Measurements from ENCODE around the gene DDX54.

Gene DDX54

GRCh38 chr12:113203852-113204760, 18.8 kb upstream of the DDX54 start:
- H3K4me1 Mint-ChIP-seq (ENCODE audit: low read depth) = peaks cover 30% of the 10 kb centered on the region
- no peaks in the 10 kb centered on the region for H3K27me3 Mint-ChIP-seq
- no peak for DNase-seq
- H3K27ac Mint-ChIP-seq = peak overlapping the region; percentile 1
- no peaks in the 10 kb centered on the region for H3K36me3 Mint-ChIP-seq (ENCODE audit: low read depth)
- H3K4me3 Mint-ChIP-seq = no peak overlapping the region
- no peaks in the 10 kb centered on the region for H3K9me3 Mint-ChIP-seq

DNA sequence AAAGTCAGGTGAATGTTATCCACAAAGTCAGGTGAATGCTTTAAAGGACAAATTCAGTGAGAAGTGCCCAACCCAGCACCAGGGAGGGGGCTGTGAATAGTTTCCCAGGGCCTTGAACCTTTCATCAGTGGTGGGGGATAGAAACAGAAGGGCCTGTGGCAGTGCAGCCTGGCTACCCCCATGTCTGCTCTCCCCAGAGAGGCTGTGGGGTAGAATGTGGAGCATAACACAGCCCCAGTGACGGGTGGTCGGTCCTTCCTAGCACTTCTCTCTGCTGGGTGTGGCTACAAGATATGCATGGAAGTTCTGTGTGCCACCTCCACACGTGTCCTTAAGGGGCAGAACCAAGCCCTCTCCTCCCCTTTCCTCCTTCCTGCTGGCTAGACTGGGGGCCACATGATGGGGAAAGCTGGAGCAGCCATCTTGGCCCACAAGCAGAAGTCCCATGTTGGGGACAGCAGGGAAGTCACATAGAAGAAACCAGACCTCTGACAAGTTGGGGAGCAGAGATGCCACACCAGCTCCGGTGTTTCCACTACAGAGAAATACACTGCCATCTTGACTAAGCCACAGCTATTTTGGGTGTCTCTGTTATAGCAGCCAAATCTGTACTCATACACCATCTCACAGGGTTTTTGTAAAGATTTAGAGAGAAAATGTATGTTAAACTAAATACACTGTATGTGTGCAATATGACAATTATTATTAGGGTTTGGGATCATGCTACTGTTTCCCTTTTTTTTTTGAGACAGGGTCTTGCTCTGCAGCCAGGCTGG, 17.2 kb upstream of the DDX54 start:
- H3K27ac Mint-ChIP-seq = no peak overlapping the region
- no peaks in the 10 kb centered on the region for H3K9me3 Mint-ChIP-seq
- H3K36me3 Mint-ChIP-seq (ENCODE audit: low read depth) = no peaks in the 10 kb centered on the region
- no peak for DNase-seq
- H3K27me3 Mint-ChIP-seq = no peaks in the 10 kb centered on the region
- no peak overlapping the region for H3K4me3 Mint-ChIP-seq
- H3K4me1 Mint-ChIP-seq (ENCODE audit: low read depth) = peaks cover 14% of the 10 kb centered on the region

DNA sequence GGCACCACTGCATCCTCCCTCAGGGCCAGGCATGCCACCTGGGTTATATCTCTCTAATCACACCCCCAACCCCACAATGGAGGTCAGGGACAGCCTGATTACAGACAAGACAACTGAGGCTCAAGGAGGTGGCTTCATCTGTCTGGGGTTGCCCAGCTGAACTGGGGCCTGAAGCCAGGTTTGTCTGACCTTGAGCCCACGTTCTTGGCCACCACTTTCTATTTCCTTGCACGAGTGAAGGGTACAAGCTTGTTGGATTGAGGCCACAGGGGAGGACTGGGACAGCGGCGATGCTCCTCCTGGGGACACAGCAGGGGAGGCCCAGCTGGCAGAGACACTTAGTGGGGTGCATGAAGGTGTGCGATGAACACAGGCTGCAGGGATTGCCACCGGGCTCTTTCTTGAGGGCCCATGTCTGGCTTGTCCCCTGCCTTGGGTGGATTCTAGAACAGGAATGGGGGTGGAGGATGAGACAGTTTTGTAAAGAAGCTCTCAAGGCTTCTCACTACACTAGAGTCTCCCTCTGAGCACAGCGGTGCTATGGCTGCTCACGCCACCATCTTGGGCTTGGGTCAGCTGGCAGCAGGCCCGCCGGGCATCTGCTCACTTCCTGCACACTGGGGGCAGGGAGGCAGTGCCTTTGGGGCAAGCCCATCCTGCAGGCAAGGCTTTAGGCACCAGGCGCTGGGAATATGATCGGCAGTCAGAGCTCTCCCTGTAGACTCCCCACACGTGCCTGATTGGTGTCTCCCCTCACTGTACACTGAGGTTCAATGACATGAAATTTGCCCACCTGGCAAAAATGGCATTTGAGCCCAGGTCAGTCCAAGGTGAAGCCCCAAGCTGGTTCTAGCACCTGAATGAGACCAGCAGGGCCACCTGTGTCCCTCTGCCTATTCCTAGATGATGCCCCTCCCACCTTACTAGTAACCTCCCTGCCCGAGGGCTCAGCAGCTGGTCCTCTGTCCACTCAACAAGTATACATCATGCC, 16.2 kb upstream of the DDX54 start:
- no peaks in the 10 kb centered on the region for H3K36me3 Mint-ChIP-seq (ENCODE audit: low read depth)
- DNase-seq = no peak
- H3K4me3 Mint-ChIP-seq = no peak overlapping the region
- peaks cover 6% of the 10 kb centered on the region for H3K4me1 Mint-ChIP-seq (ENCODE audit: low read depth)
- H3K27ac Mint-ChIP-seq = no peak overlapping the region
- no peaks in the 10 kb centered on the region for H3K27me3 Mint-ChIP-seq
- no peaks in the 10 kb centered on the region for H3K9me3 Mint-ChIP-seq

GRCh38 chr12:113200021-113200797, 14.9 kb upstream of the DDX54 start:
- H3K27me3 Mint-ChIP-seq = no peaks in the 10 kb centered on the region
- no peak for DNase-seq
- H3K4me1 Mint-ChIP-seq (ENCODE audit: low read depth) = peaks cover 2% of the 10 kb centered on the region
- H3K9me3 Mint-ChIP-seq = no peaks in the 10 kb centered on the region
- no peak overlapping the region for H3K27ac Mint-ChIP-seq
- H3K4me3 Mint-ChIP-seq = no peak overlapping the region
- peaks cover 2% of the 10 kb centered on the region for H3K36me3 Mint-ChIP-seq (ENCODE audit: low read depth)

GRCh38 chr12:113198296-113198695, 13.0 kb upstream of the DDX54 start:
- no peaks in the 10 kb centered on the region for H3K27me3 Mint-ChIP-seq
- DNase-seq = no peak
- H3K36me3 Mint-ChIP-seq (ENCODE audit: low read depth) = peaks cover 6% of the 10 kb centered on the region
- no peaks in the 10 kb centered on the region for H3K9me3 Mint-ChIP-seq
- no peak overlapping the region for H3K4me3 Mint-ChIP-seq
- H3K27ac Mint-ChIP-seq = peak overlapping the region; percentile 17
- H3K4me1 Mint-ChIP-seq (ENCODE audit: low read depth) = peaks cover 3% of the 10 kb centered on the region

DNA sequence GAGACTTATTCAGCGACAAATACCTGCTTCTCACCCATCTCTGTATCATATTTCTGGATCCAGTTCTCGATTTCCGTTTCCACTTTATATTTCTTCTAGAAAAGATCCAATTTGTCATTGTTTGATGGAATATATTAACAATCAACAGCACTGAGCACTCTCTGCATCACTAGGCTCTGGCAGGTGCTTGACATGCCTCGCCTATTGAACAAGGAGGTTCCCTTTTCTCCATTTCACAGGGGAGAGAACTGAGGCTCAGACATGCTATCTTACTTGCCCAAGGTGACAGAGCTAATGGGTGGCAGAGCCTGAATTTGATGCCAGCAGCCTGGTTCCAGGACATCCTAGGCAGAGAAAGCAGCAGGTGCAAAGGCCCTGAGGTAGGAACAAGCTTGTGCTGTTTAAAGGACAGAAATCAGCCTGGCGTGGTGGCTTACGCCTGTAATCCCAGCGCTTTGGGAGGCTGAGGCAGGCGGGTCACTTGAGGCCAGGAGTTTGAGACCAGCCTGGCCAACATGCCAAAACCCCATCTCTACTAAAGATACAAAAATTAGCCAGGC, 12.3 kb upstream of the DDX54 start:
- Mint-ChIP-seq H3K4me1 (ENCODE audit: low read depth) (peaks cover 3% of the 10 kb centered on the region), H3K9me3 (no peaks in the 10 kb centered on the region), H3K27ac (no peak overlapping the region), H3K27me3 (no peaks in the 10 kb centered on the region), H3K36me3 (ENCODE audit: low read depth) (peaks cover 6% of the 10 kb centered on the region), H3K4me3 (no peak overlapping the region)
- no peak for DNase-seq

DNA sequence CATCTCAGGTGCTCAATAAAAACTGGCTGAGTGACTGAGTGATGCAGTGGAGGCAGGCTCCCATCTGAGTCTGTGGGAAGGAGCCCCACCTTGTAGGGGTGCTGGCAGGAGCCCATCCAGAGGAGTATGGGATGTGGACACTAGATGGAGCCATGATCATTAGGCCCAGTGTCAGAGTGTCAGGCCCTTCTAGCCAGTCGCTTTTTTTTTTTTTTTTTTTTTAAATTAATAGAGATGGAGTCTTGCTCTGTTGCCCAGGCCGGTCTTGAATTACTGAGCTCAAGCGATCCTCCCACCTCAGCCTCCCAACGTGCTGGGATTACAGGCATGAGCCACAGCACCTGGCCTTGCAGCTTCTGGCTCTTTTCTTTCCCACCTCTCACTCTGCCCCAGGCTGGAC, 11.7 kb upstream of the DDX54 start:
- DNase-seq = peak; percentile 51
- no peaks in the 10 kb centered on the region for H3K9me3 Mint-ChIP-seq
- H3K36me3 Mint-ChIP-seq (ENCODE audit: low read depth) = peaks cover 12% of the 10 kb centered on the region
- H3K4me1 Mint-ChIP-seq (ENCODE audit: low read depth) = peaks cover 3% of the 10 kb centered on the region
- no peaks in the 10 kb centered on the region for H3K27me3 Mint-ChIP-seq
- no peak overlapping the region for H3K4me3 Mint-ChIP-seq
- no peak overlapping the region for H3K27ac Mint-ChIP-seq

GRCh38 chr12:113196582-113196981, 11.3 kb upstream of the DDX54 start:
- peaks cover 3% of the 10 kb centered on the region for H3K4me1 Mint-ChIP-seq (ENCODE audit: low read depth)

GRCh38 chr12:113195598-113195997, 10.3 kb upstream of the DDX54 start:
- Mint-ChIP-seq H3K9me3 (no peaks in the 10 kb centered on the region), H3K4me3 (no peak overlapping the region), H3K27ac (no peak overlapping the region), H3K36me3 (ENCODE audit: low read depth) (peaks cover 26% of the 10 kb centered on the region), H3K4me1 (ENCODE audit: low read depth) (peaks cover 3% of the 10 kb centered on the region), H3K27me3 (no peaks in the 10 kb centered on the region)
- no peak for DNase-seq

More at GRCh38 chr12:113196582-113196981, 11.3 kb upstream of the DDX54 start:
- H3K36me3 Mint-ChIP-seq (ENCODE audit: low read depth) = peaks cover 16% of the 10 kb centered on the region
- DNase-seq = no peak
- H3K27me3 Mint-ChIP-seq = no peaks in the 10 kb centered on the region
- no peaks in the 10 kb centered on the region for H3K9me3 Mint-ChIP-seq
- H3K27ac Mint-ChIP-seq = no peak overlapping the region
- no peak overlapping the region for H3K4me3 Mint-ChIP-seq

- H3K36me3 Mint-ChIP-seq (ENCODE audit: low read depth) = peaks cover 32% of the 10 kb centered on the region
- H3K27me3 Mint-ChIP-seq = no peaks in the 10 kb centered on the region
- no peak for DNase-seq
- no peak overlapping the region for H3K27ac Mint-ChIP-seq
- H3K4me3 Mint-ChIP-seq = no peak overlapping the region
- H3K4me1 Mint-ChIP-seq (ENCODE audit: low read depth) = peaks cover 3% of the 10 kb centered on the region
- no peaks in the 10 kb centered on the region for H3K9me3 Mint-ChIP-seq
Measured at GRCh38 chr12:113194971-113195391, 9.7 kb upstream of the DDX54 start.

DNA sequence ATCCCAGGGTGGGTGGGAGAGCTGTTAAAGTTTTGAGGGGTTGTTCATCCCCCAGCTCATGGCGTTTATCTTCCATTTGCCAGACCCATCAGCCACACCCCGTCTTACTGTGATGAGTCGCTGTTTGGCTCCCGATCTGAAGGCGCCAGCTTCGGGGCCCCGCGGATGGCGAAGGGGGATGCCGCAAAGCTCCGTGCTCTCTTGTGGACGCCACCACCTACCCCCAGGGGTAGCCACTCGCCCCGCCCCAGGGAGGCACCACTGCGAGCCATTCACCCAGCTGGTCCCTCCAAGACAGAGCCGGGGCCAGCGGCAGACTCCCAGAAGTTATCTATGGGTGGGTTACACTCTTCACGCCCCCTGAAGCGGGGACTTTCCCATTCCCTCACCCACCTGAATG, 5.9 kb upstream of the DDX54 start:
- H3K4me1 Mint-ChIP-seq (ENCODE audit: low read depth) = peaks cover 24% of the 10 kb centered on the region
- no peak overlapping the region for H3K27ac Mint-ChIP-seq
- H3K4me3 Mint-ChIP-seq = no peak overlapping the region
- H3K9me3 Mint-ChIP-seq = no peaks in the 10 kb centered on the region
- no peak for DNase-seq
- no peaks in the 10 kb centered on the region for H3K27me3 Mint-ChIP-seq
- peaks cover 62% of the 10 kb centered on the region for H3K36me3 Mint-ChIP-seq (ENCODE audit: low read depth)

GRCh38 chr12:113190761-113191160, 5.5 kb upstream of the DDX54 start:
- no peaks in the 10 kb centered on the region for H3K9me3 Mint-ChIP-seq
- no peak overlapping the region for H3K27ac Mint-ChIP-seq

DNA sequence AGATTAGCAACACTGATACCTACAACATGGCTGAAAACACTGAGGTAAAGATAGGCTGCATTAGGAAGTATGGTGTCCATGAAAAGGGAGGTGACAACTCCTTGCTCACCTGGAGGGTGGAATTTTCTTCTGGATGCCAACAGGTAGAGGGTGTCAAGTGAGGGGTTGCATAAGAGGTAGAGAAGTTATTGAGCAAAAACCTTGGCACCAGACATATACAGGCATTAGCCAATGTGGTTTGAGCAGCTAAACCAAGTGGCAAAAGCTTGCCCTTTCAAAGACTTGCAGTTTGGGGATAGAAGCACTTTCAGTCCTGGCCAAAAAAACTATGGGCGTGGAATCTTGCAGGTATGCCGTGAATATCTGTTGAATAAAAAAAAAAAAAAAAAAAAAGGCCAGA, 4.1 kb upstream of the DDX54 start:
- Mint-ChIP-seq H3K4me3 (no peak overlapping the region), H3K36me3 (ENCODE audit: low read depth) (peaks cover 72% of the 10 kb centered on the region), H3K9me3 (no peaks in the 10 kb centered on the region), H3K27ac (no peak overlapping the region), H3K27me3 (no peaks in the 10 kb centered on the region), H3K4me1 (ENCODE audit: low read depth) (peaks cover 27% of the 10 kb centered on the region)
- no peak for DNase-seq

More at GRCh38 chr12:113190761-113191160, 5.5 kb upstream of the DDX54 start:
- no peak overlapping the region for H3K4me3 Mint-ChIP-seq
- no peak for DNase-seq
- H3K36me3 Mint-ChIP-seq (ENCODE audit: low read depth) = peaks cover 66% of the 10 kb centered on the region
- peaks cover 27% of the 10 kb centered on the region for H3K4me1 Mint-ChIP-seq (ENCODE audit: low read depth)
- no peaks in the 10 kb centered on the region for H3K27me3 Mint-ChIP-seq

Data from activated T-cell treated with anti-CD3 and anti-CD28 coated beads, Interleukin-2, amount 50 U/mL, for 24 hours (primary cell).